Urinary bladder (tissue), 4 donors: ENCODE measurements around the gene PIGO. TPM values are rescaled to one million over a fixed set of nuclear protein-coding genes. Genes with fewer than 3 reads are reported as not detected.

ENCODE experiments used
- DNase-seq: peaks from one replicate; pipeline ENCODE4 v3.0.0-alpha.2; 2015; ENCODE audit errors: extremely low spot score
- H3K27ac ChIP-seq: one replicate; pipeline ENCODE4 v1.5.1; 2013; ENCODE audit warnings: low read depth, mild to moderate bottlenecking, moderate library complexity
- H3K36me3 ChIP-seq: one replicate; pipeline ENCODE4 v1.6.1; 2013; ENCODE audit warnings: mild to moderate bottlenecking, moderate library complexity; ENCODE audit not compliant: insufficient read depth
- H3K4me1 ChIP-seq: one replicate; pipeline ENCODE4 v1.6.1; 2013; ENCODE audit warnings: mild to moderate bottlenecking, moderate library complexity; ENCODE audit not compliant: insufficient read depth
- H3K4me3 ChIP-seq: one replicate; pipeline ENCODE4 v1.5.1; 2013; ENCODE audit warnings: low read depth, low read length
- WGBS: extraction: QIAGEN DNeasy Blood & Tissue Kit; methylation state at CpG from one replicate; pipeline ENCODE4 v1.1.7; 2013; 5-methylcytosine and 5-hydroxymethylcytosine counted together
- polyA plus RNA-seq: library from polyadenylated mRNA; stranded (reverse); fragments of 200-250 nt; gene quantifications from one replicate; pipeline ENCODE4 v1.2.3, GENCODE V29; 2013
- total RNA-seq: library from RNA; depleted of rRNA; stranded (reverse); fragments of >200 nt; gene quantifications from one replicate; pipeline ENCODE4 v1.2.3, GENCODE V29; 2014
- donor health status: healthy with polysubstance abuse.
- donor health status: healthy.

PIGO gene
- total and polyA plus RNA-seq, 2 donors = 8.6 to 14.8 TPM

DNA sequence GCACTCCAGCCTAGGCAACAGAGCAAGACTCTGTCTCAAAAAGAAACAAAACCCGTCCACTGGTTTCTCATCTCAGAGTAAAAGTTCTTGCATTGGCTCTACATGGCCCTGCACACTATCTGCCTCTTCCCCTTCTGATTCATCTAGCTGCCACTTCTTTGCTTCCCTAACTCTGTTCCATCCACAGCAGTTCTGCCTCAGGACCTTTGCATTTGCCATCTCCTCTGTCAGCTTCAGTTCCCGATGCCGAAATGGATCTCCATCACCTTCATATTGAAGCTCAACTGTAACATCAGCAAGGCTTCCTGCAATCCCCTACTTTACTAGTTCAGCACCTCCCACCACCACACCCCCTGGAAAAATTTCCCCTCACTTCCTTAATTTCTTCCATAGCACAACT lies 1.2 kb upstream of the PIGO start:
- WGBS = 89% methylated on average over 3 of the region's 3 CpGs
- peaks cover 2% of the 10 kb centered on the region for H3K4me1 ChIP-seq
- DNase-seq = no peak
- no peak overlapping the region for H3K27ac ChIP-seq
- no peak overlapping the region for H3K4me3 ChIP-seq
- H3K36me3 ChIP-seq = no peaks in the 10 kb centered on the region

DNA sequence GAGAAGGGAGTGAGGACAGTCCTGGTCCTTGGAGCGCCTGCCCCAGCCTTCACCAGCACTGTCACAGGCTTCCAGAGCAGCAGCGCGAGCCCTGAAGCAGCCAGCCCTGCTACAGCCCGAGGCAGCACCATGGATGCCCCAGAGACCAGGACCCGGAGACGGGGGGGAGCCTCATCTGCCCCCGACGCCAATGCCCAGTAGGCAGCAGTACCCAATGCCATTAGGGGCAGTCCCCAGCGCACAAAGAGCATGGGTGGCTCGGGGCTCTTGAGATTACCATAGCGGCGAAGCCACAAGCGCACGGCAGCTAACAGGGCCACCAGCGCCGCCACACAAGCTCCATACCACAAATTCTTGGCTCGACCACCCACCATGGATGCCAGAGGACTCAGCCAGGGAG lies 4.9 kb downstream of the PIGO start:
- no peak for DNase-seq
- no peaks in the 10 kb centered on the region for H3K4me1 ChIP-seq
- H3K36me3 ChIP-seq = peaks cover 4% of the 10 kb centered on the region
- no peak overlapping the region for H3K27ac ChIP-seq
- 94% methylated on average over 17 of the region's 17 CpGs for WGBS
- no peak overlapping the region for H3K4me3 ChIP-seq

DNA sequence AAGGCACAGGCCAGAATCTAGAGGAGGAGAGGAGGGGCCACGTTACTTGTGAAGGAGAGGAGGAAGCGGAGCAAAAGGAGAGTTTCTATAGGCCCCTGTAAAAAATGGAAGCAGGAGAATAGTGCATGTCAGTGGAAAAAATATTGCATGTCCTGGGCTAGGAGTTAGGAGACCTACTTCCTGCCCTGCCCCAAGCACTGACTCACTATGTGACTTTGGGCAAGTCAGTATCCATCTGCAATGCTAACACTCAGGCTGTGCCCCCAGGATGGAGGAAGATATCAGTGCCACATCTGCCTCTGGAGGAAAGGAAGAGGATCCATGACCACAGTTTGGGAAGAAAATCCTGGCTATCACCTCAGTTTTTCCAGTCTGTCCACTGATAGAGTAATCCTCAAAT lies 7.0 kb downstream of the PIGO start:
- WGBS = 95% methylated on average over 2 of the region's 2 CpGs
- Histone ChIP-seq H3K27ac (no peak overlapping the region), H3K36me3 (peaks cover 4% of the 10 kb centered on the region), H3K4me3 (no peak overlapping the region), H3K4me1 (no peaks in the 10 kb centered on the region)
- no peak for DNase-seq

DNA sequence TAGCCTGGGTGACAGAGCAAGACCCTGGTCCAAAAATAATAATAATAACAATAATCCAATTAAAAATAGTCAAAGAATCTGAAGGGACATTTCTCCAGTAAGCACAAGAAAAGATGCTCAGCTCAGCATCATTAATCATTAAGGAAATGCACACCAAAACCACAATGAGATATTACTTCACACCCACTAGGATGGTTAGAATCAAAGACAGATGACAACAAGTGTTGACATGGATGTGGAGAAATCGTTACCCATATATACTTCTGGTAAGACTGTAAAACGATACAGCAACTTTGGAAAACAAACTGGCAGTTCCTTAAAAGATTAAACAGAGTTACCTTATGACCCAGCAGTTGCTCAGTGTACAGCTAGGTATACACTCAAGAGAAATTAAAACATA lies 11.3 kb downstream of the PIGO start:
- WGBS = 86% methylated on average over 2 of the region's 2 CpGs
- no peak for DNase-seq
- no peak overlapping the region for H3K27ac ChIP-seq
- H3K36me3 ChIP-seq = peaks cover 4% of the 10 kb centered on the region
- H3K4me1 ChIP-seq = no peaks in the 10 kb centered on the region
- no peak overlapping the region for H3K4me3 ChIP-seq

DNA sequence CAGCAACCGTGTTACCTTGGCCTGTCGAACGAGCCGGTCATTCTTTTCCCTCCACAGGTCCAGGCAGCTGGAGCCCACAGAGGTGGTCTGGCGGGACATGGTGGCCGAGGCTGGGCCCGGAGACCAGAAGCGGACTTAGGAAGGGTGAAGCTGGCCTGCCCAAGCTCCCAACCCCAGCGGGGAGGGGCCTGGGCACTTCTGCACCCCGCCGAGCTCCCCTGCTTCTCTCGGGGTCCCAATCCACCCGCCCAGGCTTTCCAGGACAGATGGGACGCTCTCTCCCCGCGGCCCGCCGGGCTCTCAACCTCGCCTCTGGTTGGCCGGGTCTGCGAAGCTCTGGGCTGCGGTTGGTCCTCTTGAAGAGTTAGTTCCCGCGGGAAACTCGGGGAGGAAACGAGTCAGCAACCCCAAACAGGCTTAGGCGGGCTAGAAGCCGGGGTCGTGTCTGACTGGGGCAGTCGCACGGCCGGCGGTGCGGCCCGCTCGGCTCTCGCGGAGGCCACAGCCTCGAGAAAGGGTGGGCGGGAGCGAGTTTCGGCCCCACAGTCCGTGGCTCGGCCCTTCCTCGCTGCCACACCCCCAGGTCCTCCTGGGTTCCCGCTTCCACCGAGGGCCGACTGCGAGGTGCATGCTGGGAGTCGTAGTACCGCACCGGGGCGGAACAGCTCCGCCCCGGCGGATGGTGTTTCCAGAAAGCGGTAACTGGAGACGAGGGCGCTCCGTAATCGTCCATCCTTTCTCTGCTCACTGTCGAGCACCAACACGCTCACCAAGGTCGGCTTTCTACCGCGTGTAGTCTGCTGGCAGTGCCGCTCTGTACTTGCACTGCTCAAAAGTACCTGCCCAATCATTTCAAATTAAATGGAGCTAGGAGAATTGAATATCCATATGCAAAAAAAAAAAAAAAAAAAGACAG lies 16.7 kb downstream of the PIGO start, which contains the start of gene FANCG:
Gene FANCG, minus strand, starts transcription at position 517 of the 916 bp plus-strand sequence. Its CDS starts 418 bp downstream, at position 99.
- Histone ChIP-seq H3K27ac (peak within 1 kb of the TSS; percentile 27), H3K4me1 (no peaks in the 10 kb centered on the region), H3K4me3 (peak within 1 kb of the TSS; percentile 63), H3K36me3 (no peaks in the 10 kb centered on the region)
- under 1% methylated on average over 67 of the region's 67 CpGs for WGBS
- DNase-seq = peak; percentile 87

DNA sequence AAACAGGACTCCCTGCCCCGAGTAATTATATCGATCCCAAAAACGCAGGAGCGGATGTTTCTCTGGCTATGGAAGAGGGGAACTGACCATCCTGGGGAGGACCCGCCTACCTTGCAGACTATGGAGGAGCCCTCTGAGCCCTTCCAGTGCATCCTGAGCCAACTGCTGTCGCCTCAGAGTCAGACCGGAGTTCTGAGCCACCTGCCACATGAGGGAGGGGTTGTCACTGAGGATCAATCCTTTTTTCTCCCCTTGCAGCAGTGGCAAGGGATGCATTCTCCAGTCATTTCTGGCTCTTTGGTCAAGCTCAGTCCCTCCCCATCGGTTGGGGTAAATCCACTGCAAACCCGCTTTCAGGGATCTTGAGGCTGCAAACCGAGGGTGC lies 17.4 kb downstream of the PIGO start:
- WGBS = 4% methylated on average over 10 of the region's 10 CpGs

DNA sequence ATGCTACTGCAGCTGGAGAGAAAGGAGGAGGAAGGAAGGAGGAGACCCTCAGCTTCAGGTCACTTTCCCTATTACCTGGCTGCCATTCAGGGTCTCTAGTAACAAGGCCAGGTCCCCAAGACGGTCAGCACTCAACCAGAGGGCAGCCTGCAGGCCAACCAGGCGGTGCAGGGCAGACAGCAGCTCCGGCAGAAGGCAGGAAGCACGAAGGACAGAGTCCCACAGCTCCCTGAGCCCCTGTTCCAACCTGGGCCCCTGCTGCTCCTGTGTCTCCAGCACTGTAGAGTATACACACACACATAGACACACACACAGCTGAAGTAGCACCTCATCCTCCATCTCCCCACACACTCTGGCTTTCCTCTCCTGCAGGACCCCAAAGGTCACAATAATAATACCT lies 18.3 kb downstream of the PIGO start:
- no peak for DNase-seq
- Histone ChIP-seq H3K27ac (no peak overlapping the region), H3K36me3 (no peaks in the 10 kb centered on the region), H3K4me1 (no peaks in the 10 kb centered on the region), H3K4me3 (no peak overlapping the region)
- 61% methylated on average over 4 of the region's 4 CpGs for WGBS

More for the DNA sequence above, 17.4 kb downstream of the PIGO start:
- no peak overlapping the region for H3K27ac ChIP-seq
- H3K36me3 ChIP-seq = no peaks in the 10 kb centered on the region
- peak overlapping the region; percentile 63 for H3K4me3 ChIP-seq
- no peaks in the 10 kb centered on the region for H3K4me1 ChIP-seq
- DNase-seq = no peak

DNA sequence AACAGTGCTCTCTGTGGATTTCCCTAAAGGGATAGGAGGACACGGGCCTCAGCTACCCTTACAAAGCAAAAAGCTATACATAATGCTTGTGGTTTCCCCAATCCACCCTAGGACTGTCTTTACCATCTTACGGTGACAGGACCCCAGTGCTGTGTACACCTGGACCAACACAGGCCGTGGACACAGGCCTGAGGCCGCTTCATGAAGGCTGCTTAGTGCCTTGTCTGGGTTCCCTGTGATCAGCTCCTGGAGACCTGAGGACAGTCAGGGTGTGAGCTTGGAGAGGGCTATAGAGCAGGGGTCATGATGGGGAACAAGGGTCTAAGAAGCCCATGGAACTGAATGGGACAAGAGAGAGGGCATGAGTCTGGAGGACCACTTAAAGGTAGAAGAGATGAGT lies 19.5 kb downstream of the PIGO start:
- Histone ChIP-seq H3K27ac (no peak overlapping the region), H3K4me1 (no peaks in the 10 kb centered on the region), H3K36me3 (no peaks in the 10 kb centered on the region), H3K4me3 (no peak overlapping the region)
- no peak for DNase-seq
- 95% methylated on average over 4 of the region's 4 CpGs for WGBS

DNA sequence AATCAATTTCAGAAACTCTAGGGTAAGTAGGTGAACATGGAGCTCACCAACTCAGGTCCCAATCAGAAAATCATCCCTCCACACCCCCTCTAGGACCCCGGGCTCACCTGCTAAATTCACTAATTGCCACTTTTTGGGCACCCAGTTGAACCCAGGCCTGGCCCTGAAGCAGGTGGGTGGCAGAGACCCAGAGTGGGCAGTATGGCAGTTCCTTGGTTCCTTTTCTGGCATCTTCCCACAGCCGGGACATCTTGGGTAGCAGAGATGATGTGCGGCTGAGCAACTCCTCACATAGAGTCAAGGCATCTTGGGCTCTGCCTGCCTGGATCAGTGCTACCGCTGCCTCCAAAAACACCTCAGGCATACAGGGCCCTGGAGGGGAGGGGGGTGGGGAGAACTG lies 21.0 kb downstream of the PIGO start:
- WGBS = 98% methylated on average over 4 of the region's 4 CpGs
- Histone ChIP-seq H3K4me3 (no peak overlapping the region), H3K27ac (no peak overlapping the region), H3K36me3 (no peaks in the 10 kb centered on the region), H3K4me1 (no peaks in the 10 kb centered on the region)
- no peak for DNase-seq

DNA sequence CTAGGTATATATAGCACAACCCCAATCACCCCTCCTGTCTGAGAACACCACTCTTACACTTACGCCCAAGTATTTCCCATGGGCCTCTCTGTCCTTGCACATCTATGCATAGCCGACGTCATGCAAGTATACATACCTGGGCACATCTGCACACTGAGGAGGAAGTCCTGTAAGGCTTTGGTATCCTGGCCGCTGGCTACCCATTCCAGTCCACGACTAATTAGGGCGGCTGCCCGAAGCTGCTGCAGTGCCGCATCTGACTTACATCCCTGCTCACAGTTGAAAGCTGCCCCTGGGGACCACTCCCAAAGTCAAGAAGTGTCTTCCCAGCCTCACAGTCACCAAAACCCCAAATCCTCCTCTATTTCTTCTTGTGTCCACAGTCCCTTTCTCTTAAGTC lies 21.6 kb downstream of the PIGO start:
- Histone ChIP-seq H3K4me3 (no peak overlapping the region), H3K36me3 (no peaks in the 10 kb centered on the region), H3K27ac (no peak overlapping the region), H3K4me1 (peaks cover 3% of the 10 kb centered on the region)
- DNase-seq = no peak
- WGBS = 96% methylated on average over 8 of the region's 8 CpGs

DNA sequence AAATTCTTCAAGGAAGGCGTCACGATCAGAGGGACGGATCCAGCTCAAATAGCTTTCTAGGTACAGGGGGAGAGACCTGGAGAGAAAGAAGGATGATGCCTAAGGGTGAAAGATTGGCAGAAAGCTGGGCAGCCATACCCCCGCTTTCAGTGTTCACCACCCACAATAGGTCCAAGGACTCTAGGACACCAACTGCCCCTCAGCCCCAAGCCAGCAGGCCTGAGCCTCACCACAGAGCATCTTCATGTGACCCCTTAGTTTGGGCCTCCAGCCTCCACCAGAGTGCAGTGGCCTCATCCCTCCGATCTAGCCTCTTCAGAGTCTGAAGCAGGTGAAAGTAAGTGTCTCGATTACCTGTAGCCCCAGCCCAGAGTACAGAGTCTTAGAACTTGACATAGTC lies 22.2 kb downstream of the PIGO start:
- H3K27ac ChIP-seq = no peak overlapping the region
- H3K4me3 ChIP-seq = no peak overlapping the region
- 99% methylated on average over 6 of the region's 6 CpGs for WGBS
- peaks cover 3% of the 10 kb centered on the region for H3K4me1 ChIP-seq
- no peaks in the 10 kb centered on the region for H3K36me3 ChIP-seq
- DNase-seq = no peak

DNA sequence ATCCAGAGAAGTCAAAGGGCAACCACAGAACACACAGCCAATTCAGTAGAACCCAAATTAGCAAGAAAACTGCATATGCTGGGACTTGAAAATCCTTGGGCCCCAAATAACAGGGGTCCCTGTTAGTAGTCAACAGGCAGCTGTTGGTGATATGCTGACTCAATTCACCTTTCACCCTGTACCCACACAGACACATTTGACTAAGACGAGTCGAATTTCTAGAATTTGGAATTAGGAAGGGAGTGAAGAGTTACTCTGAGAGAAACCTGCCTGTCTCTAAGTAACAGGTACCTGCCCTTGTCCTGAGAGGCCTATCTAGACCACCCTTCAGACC lies 23.1 kb downstream of the PIGO start:
- Histone ChIP-seq H3K27ac (no peak overlapping the region), H3K4me3 (no peak overlapping the region), H3K36me3 (no peaks in the 10 kb centered on the region), H3K4me1 (peaks cover 3% of the 10 kb centered on the region)
- 96% methylated on average over 2 of the region's 2 CpGs for WGBS
- DNase-seq = no peak

DNA sequence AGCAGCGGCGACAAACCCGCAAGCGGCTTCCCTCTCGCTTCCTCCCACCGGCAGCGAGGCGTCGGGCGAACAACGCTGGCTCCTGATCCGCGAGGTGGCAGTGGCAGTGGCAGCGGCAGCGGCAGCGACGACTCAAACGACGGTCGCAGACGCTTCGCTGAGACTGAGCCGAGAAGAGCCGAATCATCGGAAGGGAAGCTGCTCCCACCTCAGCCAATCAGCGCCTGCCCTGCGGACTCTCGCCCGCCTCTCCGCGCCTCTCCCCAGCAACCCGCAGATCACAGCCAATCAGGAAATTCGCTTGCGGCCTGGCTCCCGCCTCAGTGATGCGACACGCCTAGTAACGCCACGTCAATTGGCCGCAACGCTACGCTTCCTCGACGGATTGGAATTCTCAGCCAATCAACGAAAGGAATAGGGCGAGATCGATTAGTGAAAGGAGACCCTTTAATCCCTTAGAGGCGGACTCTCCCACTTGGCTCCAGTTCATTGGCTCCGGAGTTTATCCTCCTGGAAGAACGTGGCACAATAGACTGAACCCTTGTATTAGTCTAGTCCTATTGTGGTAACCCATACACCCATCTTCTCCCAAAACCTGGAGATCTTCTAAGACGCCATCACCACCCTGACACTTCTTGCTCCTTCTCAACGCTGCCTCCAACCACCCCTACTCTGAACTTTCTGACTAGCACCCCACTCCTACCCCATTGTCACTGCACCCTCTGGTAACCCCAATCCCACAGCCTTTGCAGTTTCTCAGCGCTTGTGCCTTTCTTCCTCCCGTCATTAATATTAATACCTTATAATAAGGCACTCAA lies 23.7 kb downstream of the PIGO start, which contains the start of gene VCP:
Gene VCP, minus strand, starts transcription at position 165 of the 818 bp plus-strand sequence. CDS start 272 bp downstream, outside the sequence.
- peak within 1 kb of the TSS; percentile 98 for H3K27ac ChIP-seq
- WGBS = 5% methylated on average over 54 of the region's 54 CpGs

More for the DNA sequence above, 23.7 kb downstream of the PIGO start, which contains the start of gene VCP:
- Histone ChIP-seq H3K4me1 (peaks cover 3% of the 10 kb centered on the region), H3K4me3 (peak within 1 kb of the TSS; percentile 72), H3K36me3 (no peaks in the 10 kb centered on the region)
- peak; percentile 98 for DNase-seq
